CD4-positive, alpha-beta T cell treated with Interleukin-21 for 1 hour (primary cell): ENCODE measurements around the gene FOXQ1.
"Not testable (repeated sequence)": the region's sequence is repeated elsewhere in the genome, so short reads cannot be mapped to it uniquely, and the experiment has no call there.

Source experiments
- DNase-seq: peaks from one replicate; pipeline ENCODE4 v3.0.0-alpha.2; 2020

FOXQ1 gene

DNA sequence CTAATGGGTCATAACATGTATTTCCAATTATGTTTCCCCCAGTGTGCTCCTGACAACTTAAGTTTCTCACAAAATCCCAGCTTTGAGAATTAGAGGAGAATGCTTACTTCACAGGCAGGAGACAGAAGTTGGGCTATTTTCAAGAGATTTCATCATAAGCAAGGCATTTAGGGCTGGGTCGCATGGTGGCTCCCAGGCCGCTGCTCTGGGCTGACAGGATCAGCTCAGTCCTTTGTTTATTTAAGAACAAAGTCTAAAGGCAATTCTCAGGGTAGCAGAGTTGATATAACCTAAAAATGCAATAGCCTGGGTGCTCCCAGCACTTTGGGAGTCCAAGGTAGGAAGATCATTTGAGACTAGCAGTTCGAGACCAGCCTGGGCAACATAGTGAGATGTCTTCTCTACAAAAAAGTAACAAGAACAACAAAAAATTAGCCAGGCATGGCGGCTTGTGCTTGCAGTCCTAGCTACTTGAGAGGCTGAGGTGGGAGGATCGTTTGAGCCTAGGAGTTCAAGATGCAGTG is 10.9 kb downstream of the FOXQ1 start:
- DNase-seq, result no peak

DNA sequence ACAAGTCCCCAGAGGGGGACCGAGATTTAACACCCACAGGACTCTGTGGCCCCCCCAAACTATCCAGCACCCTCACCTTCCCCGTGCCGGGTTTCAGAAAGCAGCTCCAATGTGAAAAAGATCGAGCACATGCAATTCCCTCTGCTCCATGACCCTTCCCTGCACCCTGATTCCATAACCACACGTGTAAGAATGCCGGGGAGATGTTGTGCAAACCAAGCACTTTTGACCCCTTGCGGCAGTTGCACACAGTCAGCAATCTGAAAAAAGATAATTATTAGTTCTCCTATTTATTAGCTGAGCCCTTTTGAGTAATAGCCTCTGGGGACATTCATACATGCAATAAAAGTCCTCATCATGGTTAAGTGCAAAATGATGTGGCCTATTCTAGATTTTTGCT is 13.0 kb downstream of the FOXQ1 start:
- no peak for DNase-seq

DNA sequence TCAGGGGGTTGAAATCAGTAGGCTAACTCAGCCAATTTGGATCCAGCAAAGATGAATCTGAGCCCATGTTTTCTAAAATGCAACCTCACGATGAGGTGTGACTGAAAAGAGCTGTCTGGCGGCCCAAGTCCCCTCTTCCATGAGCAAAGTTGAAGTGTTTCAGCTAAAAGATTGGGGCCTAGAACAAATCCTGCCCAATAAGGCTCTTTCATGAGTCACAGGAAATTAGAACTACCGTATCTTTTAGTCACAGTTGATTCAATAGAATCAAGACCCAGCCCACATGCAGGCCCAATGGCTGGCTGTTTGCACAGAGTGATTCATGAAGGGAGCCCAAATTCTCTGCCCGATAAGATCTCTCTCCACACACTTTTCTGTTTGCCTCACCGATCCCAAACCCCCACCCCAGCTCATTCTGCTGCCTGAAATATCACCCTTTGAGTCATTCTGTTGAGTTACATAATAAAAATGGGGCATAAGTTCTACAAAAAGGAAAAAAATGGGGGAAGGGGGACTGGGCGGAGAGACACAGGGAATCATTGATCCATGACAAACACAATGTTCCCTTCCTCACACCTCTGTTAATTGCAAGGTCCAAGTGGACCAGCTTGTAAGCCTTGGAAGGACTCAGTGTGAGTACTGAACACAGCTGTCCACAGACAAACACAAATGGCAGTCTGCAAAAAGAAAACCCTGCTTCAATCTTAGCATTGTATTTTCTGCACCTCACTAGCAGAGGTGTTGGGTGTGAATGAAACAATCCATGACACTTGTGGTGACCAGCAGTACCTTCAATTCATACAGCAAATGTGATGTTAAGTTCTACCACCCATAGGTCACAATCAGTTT is 13.8 kb downstream of the FOXQ1 start:
- no peak for DNase-seq

DNA sequence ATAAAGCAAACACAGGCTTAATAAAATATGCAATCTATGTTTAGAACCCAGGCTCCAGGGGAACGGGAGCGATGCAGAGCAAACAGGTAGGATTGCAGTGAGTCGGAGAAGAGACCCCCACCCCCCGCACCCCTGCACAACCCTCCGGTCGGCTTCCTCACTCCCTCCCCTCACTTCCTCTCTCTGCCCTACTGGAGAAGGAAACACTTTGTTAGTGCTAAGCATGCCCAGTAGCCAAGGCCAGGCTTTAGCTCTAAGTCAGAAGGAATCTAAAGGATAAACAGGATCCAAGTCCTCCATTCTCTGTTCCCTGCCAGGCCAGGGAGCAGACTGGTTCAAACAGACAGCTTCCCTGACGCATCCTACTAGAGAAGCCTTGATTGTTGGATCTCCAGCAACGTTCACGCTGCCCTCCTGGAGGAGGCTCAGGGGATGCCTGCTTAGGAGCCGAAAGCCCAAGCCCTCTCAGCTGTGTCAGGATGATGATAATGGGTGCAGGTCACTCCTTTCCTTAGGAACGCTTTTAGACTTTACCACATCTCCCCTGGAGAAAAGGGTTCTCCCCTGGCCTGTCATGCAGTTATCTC is 14.7 kb downstream of the FOXQ1 start:
- no peak for DNase-seq

DNA sequence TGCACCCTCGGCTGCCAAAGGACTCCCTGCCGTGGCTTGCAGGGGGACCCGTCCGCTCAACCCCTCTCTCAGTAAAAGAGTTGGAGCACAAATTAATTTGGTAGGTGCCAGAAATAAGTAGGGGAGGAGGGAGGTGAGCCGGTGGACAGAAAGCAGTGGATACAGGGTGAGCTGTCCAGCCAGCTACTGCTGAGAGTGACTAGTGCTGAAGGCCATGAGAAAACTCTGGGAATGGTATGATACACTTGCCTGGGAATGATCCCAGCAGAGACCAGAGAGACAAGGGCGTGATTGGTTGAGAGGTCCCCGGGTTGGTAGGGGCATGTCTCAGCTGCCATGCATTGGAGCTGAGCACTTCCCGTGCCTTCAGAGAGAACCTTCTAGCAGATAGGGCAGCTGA is 15.7 kb downstream of the FOXQ1 start:
- DNase-seq, result no peak

DNA sequence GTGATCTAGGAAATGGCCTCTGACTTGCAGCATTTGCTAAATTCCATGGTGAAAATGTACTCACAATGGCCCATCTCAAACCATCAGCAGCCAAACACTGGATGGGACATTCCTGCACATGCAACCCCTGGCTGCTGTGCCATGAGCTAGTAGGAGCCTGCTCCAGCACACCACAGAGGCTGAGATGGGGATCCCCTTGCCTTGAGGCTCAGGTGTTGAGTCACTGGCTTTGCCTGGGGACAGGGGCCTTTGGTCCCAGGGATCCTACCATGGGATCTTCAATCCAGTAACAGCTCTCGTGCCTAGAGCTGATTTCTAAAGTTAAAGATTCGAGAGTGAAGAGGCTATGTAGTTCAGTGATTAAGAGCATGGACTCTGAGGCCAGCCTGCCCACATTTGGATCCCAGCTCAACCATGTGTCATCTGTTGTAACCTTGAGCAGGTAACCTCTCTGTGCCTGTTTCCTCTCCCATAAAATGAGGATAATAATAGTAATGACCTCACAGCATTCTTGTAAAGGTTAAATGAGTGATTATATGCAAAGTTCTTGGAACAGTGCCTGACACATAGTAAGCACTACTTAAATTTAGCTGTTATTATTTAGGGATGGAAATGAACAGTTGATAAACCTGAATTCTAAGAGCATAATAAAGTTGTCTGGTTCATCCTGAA is 16.4 kb downstream of the FOXQ1 start:
- no peak for DNase-seq

DNA sequence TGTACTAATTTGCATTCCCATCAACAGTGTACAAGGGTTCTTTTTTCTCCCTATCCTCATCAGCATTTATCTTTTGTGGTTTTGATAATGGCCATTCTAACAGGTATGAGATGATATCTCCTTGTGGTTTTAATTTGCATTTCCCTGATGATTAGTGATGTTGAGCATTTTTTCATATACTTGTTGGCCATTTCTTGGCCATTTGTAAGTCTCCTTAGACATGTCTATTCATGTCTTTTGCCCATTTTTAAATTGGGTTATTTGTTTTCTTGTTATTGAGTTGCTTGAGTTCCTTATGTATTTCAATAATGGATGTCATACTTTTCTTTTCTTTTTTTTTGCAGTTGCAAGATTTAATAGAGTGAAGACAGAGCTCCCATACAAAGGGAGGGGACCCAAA is 17.8 kb downstream of the FOXQ1 start:
- no peak for DNase-seq

DNA sequence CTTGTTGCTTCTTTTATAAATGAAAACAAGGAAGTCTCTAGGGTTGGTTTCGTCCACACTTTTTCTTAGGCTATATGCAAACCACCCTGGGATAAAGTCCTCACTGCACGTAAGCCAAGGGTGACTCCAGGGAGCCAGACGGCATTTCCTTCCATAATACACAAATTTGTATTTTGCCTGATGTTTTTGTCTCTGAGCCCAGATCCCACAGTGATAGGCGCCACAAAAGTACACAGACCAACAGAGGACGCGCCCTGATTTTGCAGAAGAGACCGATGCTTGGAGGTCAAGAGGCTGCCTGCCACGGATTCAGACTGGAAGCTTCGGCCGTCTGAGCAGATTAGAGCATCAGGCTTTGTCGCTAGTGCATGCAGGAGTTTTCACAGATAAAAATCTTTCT is 22.8 kb downstream of the FOXQ1 start:
- DNase-seq, result no peak

DNA sequence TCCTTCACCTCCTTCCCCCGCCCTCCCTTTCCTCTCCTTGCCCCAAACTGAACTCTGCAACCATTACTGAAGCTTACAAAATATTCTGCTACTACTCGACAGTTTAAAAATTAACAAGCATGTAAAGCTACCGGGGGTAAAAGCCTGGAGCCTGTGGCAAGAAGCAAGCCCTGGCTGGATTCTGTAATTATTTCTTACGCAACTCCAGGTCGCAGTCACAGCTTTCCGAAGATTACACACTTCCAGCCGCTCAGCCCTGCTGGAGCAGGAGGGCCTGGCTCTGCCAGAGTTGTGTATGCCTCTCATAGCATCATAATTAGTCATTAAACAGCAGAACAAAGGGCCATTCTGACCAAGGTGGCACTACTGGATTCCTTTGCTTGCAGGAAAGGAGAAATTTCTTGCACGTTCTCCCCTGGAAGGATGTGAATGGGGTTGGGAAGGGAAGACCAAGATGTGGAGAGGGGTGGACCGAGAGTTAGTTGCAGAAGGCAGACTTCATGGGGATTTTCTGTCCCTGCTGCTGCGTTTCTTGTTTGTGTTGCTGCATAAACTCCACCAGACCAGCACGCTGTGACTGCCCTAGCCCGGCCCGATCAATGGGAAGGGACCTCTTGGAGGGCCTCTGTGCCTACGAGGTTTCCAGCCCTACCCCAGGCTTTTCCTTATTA is 23.6 kb downstream of the FOXQ1 start:
- no peak for DNase-seq

DNA sequence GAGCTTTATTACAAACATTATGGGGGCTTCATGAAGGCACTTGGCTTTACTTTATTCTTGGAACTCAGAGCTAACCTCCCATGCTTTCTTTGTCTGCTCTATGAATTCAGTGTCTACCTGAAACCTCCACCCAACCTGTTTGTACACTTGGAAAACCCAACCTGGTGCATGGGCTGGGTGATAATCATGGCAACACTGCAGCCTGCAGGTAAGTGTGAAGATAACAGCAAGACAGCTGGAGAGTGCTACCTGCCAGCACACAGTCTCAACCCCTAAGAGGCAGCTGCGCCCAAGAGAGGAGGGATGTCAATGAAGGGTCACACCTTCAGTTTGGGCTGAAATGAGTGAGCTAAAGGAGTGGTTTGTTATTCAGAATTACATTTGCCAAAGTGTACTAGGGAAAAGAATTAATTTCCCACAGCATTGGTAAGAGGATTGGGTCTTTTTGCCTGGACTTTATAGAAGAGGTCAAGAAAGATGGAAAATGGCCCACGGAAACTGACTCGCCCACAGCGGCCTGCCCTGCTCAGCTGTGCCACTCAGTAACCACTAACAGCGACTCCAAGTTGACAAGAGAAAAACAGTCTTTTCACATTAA is 24.4 kb downstream of the FOXQ1 start:
- DNase-seq, result no peak

DNA sequence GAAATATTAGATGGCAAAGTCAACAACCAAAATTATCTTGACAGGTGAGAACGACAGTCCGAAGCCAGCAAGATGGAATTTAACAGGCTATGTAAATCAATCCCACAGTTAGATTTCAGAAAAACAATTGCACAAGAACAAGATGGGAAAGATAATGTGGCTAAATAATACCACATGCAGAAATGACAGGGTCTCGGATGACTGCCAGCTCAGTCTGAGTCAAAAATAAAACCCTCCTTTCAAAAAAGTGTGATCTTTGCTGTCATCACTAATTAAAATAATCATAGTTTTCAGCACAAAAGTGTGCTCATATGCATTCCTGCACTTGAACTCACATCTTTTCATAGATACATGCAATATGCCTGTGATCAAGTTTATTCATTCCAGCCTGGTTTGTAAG is 25.9 kb downstream of the FOXQ1 start:
- no peak for DNase-seq

DNA sequence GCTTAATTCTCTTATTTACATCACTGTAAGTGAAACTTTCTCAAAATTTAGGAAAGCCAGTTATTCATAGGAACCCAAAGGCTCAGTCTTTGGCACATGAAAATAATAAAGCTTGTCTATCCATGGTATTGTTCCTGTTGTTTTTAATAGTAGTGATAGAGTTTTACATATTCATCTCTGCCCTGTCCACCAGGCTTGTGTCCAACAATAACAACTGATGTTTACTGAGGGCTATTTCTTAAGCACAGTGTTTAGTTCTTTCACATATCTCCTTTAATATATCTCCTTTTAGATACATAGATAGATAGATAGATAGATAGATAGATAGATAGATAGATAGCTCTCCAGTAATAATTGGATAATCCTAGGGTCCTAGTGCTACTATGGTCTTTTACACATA is 34.2 kb downstream of the FOXQ1 start:
- no peak for DNase-seq

DNA sequence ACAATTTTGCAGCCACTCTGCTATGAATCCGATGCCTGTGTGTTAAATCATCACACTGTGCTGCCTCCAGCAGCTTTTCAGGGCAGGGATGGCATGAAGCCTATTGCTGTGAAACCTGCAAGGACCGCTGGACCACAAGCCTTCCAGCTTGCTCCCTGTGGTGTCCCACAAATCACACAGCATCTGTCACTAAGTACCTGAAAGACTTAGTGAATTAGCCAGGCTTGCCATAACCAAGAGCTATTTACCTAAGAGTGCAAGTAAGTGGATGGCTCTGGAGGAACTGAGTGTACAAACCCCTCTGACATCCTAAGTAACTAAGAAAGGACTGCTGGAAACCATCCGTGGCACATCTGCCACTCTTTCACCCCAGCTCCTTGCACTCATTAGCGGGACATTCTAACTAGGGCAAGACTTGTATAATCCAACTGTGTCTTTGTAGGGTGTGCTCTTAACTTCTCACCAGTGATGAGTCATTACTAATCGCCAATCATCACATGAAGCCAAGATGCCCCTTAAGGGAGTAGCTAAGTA is 34.7 kb downstream of the FOXQ1 start:
- DNase-seq, result no peak

DNA sequence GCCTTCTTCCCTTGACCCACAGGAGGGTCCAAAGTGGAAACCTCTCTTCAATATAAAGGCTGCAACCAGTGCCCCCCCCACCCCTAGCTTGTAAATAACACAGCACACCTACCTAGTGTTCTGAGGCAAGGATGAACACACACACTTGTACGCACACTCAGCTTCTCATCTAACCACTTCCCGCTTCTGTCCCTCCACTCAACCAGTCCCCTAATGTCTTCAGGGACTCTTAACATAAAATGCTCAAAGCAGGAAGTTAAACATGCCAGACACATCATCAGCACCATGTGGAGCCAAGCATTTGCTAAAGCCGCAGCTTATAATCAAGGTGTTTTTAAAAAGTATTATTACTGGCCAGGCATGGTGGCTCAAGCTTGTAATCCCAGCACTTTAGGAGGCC is 35.3 kb downstream of the FOXQ1 start:
- no peak for DNase-seq

DNA sequence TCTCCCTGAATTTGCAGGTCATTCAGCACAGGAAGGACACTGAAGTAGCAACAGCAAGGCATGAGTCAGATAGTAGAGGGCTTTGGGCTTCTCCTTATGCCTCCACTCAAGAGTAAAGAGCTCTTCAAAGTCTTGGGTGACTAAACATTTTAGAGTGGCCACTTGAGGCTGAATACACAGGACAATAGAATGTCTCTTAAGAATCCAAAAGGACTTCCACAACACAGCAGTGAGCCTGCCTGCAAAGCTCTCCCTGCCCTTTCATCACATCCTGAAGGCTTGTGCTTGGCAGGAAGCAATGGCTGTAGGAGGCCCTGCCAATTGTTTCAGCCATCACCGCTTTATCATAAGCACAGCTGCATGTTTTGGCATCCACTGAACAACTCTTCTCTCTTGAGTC is 36.8 kb downstream of the FOXQ1 start:
- no peak for DNase-seq

DNA sequence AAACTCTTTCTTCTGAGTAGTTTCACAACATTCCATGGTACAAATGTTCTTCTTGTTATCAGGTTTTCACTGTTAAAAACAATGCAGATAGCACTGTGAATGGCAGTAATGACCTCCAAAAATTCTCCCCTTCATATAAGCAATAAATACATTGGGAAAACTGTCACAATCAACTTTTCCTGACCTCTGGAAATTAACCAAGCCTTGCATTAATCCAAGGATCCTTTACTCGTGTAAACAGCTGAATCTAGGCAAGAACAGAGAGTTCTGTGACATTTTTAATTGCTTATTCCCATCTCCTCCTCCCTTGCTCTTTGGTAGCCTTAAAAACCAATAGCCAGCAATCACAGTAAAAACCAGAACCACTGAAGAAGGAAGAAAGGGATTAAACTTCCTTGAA is 37.8 kb downstream of the FOXQ1 start:
- no peak for DNase-seq

DNA sequence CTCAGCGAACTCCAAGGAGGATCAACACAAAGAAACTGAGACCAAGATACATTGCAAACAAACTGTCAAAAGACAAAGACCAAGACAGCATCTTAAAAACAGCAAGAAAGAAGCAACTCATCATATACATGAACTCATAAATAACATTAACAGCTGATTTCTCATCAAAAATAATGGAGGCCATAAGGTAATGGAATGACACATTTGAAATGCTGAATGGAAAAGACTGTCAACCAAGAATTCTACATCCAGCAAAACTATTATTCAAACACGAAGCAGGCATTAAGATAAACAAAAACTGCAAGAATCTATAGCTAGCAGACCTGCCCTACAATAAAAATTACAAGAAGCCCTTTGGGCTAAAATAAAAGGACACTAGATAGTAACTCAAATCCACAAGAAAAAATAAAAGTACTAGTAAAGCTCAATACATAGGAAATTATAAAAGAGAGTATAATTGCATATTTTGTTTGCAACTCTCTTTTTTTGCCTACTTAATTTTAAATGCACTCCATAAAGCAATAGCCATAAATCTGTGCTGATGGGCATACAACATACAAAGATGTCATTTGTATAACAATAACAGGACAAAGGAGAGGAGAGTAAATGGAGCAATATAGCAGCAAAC is 39.6 kb downstream of the FOXQ1 start:
- no peak for DNase-seq

DNA sequence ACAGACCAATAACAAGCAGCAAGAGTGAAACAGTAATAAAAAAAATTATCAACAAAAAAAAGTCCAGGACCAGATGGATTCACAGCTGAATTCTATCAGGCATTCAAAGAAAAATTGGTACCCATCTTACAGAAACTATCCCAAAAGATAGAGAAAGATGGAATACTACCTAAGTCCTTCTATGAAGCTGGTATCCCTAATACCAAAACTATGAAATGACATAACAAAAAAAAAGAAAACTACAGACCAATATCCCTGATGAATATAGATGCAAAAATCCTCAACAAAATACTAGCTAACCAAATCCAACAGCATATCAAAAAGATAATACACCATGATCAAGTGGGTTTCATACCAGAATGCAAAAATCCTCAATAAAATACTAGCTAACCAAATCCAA is 43.2 kb downstream of the FOXQ1 start:
- DNase-seq, result not testable (repeated sequence)

DNA sequence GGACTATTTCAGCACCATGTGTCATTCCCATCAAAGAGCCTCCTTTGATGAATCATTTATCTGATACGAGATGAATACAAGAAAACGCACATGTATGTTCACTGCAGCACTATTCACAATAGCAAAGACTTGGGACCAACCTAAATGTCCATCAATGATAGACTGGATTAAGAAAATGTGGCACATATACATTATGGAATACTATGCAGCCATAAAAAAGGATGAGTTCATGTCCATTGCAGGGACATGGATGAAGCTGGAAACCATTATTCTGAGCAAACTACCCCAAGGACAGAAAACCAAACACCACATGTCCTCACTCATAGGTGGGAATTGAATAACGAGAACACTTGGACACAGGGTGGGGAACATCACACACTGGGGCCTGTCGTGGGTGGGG is 49.8 kb downstream of the FOXQ1 start:
- not testable (repeated sequence) for DNase-seq

DNA sequence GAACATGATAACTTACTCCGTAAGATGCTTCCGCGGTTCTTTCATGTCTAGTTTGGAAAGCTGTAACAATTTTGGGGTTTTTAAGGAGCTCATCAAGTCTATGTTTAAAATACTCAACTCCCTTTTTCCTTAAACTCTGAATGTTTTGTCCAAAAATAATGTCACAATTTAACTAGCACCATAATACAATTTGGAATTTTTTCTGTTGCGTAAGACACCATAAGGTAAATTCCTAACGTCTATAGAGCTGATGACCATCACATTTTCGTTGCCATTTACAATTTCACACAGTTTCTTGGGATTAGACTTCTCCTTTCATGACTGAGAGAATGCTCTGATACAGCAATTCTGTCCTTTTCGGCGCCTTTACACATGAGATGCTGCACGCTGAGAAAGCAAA is 50.7 kb downstream of the FOXQ1 start:
- DNase-seq, result no peak

DNA sequence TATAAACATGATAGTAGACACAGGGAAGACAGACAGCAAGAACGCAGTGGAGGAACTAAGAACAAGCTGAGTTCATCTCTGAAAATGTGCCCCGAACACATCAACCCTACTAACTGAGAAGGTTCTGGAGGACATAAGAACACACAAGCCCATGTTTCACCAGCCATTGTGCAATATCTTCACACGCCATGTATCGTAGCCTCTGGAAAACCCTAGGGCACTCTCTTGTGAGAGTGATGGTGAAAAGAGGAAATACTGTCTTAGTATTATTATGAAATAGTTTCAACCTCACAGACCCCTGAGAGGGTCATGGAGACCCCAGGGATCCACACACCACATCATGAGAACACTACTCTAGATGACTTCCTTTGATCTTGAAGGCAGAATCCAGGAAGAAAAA is 51.4 kb downstream of the FOXQ1 start:
- DNase-seq, result no peak
